ENCODE results near the gene GNPDA1.

The GNPDA1 gene

DNA sequence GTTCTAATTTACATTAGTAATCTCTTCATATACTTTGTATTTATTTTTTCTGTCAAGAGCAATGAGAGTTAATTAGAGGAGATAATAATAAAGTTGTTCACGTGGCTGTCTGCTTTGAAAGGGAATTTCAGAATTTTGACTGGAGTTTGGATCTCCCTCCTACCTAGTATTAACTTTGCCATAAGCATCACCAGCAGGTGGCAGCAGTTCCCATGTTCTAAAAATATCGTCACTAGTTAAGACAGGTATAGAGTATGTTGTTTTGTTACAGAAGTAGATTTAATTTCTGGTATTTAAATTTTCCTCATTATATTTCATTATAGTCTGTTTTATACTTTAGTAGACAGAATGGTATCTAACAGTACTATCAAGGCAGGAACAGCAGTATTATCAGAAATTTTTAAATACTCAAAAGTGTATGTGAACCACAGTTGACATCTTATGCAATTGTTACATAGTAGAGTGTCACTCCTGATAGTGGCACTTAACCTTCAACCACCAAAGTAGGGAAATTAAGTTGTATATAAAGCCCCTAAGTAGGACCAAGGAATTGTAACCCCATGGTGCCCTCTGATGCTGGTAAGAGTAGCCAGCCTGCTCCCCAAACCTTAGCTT, 20.4 kb downstream of the GNPDA1 start:
- peak; percentile 84 for DNase-seq (ENCODE audit: low read depth)

DNA sequence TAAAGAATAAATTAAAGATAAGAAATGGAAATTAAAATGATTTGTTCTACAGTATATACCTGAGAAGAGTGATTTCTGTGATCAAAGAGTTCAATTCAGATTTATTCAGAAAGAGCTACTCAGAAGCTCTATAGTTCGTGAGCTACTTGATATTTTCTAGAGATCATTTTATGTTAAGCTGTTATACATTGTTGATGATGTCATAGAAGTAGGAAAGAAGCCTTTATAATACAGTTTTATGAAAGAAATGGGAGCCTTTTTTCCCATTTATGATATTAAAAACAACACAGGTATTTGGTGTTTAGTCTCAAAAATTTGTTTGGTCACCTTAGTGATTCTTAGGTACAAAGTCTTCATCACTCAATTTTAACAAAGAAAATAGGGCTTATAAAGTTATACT, 23.1 kb downstream of the GNPDA1 start:
- DNase-seq (ENCODE audit: low read depth) = no peak

DNA sequence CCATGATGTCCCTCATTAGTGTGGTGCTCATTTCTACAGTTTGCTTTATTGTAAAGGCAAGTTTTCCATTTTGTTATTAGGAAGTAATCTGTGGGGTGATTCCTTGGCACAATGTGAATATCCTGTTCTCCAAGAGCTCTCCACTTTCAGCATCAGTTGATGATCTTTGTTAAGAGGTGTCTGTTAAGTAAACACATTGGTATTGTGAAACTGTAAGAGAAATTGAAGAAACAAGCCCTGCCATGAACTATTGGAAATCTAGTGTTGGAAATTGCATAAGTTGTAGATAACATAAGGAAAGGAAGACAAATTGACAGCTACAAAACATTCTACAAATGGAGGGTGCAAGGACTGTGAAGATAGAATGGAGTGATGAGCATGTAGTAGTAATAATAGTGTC, 26.8 kb downstream of the GNPDA1 start:
- DNase-seq (ENCODE audit: low read depth) = no peak

DNA sequence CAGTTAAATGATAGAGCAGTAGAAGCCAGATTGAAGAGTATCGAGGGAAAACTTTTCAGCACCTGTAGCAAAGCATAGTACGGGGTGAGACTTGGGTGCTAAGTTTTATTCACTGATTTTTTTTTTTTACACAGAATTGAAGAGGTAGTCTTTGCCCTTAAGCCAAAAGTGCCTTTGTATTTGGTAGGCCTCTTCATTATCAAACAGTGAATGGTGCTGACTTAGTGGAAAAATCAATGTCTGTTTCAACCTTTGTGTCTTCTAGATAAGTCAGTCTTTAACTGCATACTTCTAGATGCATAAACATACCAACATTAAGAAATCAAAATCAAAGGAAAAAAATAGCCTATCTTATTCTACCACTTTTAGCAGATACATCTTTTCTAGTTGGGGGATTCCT, 30.2 kb downstream of the GNPDA1 start:
- no peak for DNase-seq (ENCODE audit: low read depth)

DNA sequence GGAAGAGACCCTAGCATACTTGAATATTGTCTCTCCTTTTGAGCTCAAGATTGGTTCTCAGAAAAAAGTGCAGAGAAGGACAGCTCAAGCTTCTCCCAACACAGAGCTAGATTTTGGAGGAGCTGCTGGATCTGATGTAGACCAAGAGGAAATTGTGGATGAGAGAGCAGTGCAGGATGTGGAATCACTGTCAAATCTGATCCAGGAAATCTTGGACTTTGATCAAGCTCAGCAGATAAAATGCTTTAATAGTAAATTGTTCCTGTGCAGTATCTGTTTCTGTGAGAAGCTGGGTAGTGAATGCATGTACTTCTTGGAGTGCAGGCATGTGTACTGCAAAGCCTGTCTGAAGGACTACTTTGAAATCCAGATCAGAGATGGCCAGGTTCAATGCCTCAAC, 34.4 kb downstream of the GNPDA1 start:
- no peak for DNase-seq (ENCODE audit: low read depth)

DNA sequence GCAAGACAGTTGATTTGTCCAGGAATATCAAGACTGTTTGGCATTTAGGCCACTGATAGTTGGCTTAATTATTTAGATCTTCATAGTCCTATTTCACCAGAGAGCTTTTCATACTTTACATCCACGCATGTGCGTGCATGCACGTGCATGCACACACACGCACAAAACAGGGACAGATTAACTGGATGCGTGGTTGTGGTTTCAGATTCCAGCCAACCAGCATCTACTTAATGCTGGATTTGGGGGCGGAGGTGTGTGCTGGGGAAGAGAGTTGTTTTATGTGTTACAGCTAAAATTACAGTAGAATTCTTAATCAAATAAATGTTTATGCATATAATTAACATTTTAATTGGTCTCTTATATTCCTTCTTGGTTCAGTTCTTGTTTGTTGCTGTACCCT, 36.7 kb downstream of the GNPDA1 start:
- DNase-seq (ENCODE audit: low read depth) = no peak

DNA sequence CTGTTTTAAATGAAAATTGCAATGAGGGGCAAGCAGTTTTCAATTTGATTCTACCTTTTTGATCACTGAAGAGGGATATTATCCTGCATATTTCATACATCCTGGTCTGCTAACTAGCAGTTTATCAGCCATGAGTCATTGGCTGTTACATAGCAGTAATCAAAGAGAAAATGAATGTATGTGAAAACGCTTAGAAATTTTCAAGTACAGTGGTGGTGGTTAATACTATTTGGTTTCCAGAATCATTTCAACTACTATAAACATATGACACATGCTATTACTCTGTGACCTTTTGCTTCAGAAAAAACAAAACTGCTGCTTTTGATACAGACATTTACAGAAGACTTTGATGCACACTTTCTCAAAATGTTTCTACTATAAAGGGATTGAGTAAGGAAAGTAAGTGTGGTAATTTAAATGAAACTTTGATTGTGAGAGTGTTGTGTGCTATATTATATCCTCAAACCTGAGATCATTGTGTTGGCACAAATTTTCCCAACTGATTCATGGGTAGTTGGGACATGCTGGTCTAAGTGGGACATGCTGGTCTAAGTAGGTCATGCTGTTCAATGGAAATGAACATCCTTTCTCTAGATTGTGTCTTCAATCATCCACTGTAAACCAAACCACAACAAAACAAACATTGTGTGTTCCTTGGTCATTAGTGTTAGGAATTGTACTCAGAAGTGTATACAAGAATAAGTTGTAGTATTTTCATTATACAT, 38.8 kb downstream of the GNPDA1 start:
- DNase-seq (ENCODE audit: low read depth) = no peak

DNA sequence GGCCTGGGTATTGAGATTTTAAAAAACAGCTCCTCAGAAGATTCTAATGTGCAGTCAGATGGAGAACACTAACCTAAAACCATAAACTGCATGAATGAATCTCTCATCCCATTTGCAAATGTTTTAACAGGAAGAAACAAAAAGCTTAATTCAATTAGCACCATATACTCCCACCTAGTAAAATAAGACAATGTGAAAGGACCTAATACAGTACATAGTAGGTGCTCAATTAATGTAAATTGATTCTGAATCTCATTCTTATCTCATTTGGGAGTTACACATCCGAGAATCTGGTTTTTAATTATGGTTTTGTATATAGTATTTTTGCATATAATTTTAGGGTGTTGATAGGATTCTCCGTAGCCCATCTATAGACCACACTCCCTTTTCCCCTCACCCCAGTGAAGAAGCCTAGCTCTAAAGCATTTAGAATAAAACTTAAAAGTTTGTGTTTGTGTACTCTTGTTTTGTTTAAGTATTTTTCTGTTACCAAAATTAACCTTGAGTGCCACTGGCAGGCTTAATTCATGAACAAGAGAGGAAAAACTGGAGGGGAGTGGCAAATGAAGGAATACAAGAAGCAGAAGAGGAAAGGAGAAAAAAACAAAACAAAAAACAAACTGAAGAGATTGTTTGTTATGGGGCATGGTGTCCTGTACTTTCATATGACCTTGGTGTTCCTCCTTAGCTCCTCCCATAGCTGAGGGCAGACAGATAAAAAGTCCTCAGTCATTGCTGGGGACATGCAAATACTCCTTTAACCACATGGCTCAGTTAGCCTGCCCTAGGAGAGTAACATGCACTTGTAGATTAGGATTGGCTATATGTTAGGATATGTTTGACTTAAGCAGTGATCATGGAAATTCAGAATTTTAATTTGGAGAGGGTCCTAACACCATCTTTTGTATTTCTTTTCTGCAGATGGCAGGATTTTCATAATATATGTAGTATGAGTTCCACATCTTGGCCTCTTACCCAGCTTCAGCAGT, 42.8 kb downstream of the GNPDA1 start:
- no peak for DNase-seq (ENCODE audit: low read depth)

DNA sequence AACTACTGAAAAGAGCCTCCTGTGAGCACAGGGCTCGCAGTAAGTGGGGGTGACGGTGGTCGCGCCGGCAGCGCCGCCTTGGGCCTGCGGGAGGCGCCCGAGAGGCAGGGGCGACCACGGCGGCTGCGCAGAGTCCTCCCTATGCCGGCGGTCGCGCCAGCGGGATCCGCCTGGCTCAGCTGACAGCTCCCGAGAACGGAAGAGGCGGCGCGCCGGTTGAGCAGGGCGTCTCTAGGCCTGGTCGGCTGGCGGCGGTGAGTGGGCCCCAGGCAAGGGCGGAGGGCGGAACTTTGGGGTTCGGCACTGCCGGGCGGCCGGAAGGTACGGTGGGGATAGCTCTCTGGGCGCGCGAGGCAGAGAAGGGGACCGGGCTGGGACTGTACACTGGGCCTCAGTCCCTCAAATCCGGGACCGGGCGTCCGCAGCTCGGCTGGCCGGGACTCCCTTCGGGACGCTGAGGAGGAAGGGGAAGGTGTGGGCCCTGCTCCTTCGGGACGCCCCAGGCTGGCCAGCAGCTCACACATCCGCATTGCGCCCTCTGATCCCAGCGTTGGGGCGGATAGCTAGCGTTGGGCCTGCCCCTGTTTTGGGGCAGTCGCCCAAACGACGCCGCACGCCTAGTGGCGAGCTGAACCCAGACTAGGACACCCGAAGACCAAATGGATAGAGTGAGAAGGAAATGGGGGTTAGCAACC, 43.8 kb downstream of the GNPDA1 start, which contains the start of gene RNF14:
Gene RNF14 (plus strand): TSS at position 192 of the 695 bp plus-strand sequence. CDS start 4,484 bp downstream, outside the sequence.
- DNase-seq (ENCODE audit: low read depth) = peak; percentile 87

DNA sequence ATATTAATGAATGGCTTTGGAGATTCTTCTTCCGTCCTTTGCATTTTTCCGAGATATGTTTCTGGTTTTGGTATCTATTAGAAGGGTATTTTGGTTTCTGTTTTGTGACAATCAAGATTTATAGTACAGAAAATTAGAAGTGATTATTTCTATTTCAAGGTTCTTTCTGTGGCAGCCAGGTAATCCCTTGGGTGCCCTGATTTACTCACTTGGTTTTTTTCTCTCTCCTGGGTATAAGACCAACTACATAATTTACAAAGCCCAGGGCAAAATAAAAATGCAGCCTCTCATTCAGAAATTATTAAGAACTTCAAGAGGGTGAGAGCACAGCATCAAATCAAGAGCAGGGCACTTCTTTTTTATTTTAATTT, 45.9 kb downstream of the GNPDA1 start:
- no peak for DNase-seq (ENCODE audit: low read depth)

DNA sequence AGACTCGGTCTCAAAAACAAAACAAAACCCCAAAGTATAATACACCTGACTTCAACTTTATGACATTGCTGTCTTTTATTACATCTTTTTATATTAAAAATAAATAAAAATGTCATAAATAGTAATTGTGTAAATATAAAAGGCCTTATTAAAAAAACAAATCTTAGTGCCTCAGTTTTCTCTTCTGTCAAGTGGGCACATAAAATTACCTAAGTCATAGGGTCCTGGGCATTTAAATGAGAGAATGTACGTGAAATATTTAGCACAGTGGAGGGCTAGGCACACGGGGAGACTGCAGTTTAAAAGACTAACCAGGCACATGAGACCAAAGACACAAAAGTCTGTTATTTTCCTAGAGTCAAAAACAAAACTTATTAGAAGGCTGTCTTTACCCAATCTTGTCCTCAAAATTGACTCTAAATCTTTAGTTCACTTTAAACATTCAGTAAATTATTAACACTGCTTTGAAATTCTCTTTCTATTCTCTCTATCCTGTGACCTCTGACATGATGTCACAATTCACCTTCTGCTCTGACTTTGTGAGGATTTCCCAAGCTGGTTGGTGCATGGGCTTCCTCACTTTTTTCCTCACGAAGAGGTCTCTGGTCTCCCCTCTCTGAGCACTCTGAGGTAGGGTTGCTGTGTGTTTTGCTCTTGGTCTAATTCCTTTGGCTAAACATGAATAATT, 46.4 kb downstream of the GNPDA1 start:
- DNase-seq (ENCODE audit: low read depth) = no peak

DNA sequence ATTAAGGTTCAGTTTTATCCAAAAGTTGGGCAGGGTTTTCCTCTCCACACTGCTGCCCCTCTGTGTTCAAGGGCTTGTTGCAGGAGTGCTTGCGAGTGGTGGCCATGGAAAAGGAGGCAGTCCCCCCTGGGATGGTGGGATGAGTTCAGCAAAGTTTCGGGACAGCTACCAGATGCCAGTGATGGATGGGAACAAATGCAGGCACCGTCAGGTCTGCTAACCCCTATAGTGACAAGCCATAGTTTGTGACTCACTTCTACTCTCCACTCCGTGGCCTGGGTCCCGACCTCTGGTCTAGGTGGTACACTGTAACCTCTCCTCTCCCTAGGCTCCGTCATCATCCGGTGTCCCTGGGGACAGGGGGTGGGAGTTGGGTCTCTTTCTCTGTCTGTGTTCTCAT, 47.8 kb downstream of the GNPDA1 start:
- DNase-seq (ENCODE audit: low read depth) = no peak

DNA sequence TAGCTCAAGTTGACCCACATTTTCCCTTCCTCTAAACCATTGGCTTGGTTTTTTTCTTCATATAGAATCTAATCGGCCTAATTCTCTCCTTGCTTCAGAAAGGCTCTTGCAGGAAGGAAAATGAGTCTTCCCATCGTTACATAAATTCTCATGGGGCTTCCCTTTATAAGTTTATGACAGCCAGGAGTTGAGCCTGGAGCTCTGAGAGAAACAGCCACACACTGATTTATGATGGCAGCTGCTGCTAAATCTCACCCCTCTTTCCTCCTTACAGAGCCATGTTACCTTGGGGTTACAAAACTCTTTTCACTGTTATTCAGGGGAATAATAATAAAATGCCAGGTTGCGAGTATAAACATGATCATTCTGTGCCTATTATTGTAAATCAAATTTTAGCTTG, 49.1 kb downstream of the GNPDA1 start:
- DNase-seq (ENCODE audit: low read depth) = no peak

DNA sequence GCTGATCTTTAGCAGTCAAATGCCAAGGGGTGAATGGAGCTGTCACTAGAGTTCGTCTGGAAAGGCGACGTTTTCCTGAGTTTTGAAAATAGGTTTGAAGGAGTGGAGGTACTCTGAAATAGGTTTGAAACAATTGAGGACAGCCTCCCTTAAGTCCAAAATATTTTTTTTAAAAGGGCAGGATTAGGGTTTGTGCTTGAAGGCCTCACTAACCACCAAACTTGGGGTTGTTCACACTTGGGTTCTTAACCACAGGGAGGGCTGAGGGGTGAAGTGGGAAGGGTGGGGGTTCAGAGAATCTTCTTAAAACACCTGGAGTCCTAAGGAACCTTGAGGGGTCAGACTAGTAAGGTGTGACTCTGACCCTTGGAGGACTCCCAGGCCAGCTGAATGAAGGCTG, 51.4 kb downstream of the GNPDA1 start:
- no peak for DNase-seq (ENCODE audit: low read depth)

DNA sequence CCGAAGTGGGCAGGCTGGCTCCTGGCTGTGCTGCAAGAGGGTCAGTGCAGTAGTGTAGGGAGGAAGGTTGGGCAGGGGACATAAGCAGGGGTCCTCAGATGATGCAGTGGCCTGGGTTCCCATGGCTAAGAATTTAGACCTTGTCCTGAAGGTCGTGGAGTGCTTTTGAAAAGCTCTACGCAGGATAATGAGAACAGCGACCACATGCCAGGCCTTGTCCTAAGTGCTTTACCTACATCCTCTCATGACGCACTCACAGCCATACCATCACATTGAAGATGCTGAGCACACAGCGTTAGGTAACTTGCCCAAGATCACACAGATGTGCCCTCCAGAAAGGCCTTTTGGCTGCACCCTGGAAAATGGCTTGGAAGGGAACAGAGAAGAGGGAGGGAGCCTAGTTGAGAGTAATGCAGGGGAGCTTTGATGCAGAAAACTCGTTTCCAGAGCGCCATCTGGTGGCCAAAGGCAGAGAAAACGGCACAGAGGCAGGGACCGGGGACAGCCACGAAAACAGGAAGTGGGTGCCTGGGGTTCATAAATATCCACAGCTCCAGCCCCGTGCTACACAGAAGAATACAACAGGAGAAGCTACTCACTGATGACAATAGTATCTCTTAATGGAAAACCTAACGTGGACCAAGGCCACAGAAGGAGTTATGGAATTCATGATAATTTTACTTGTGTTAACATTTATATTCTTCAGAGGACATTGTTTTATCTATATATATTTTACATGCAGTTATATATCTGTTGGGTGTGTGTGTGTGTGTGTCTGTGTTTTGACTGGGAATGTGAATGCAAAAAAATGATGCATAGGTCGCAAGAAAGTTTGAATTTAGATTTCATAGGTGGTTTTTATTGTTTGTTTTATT, 52.1 kb downstream of the GNPDA1 start:
- DNase-seq (ENCODE audit: low read depth) = peak; percentile 92

DNA sequence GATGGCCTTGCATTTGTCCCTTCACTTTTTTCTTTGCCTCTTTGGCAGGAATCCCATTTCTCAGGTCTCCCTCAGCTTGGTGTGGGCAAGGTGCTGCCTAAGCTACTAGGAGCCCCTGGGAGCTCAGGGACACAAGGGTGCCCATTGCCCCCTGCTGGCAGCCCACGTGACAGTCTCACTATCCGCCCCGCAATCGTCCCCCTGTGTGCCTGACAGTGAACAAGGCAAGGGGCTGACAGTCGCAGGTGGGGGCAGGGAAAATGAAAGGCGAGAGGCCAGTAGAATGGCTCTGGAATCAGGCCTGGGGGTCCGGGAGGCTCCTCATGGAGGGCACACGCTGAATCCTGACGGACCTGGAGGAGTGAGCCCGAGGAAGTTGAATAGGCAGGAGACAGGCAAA, 52.8 kb downstream of the GNPDA1 start:
- no peak for DNase-seq (ENCODE audit: low read depth)

DNA sequence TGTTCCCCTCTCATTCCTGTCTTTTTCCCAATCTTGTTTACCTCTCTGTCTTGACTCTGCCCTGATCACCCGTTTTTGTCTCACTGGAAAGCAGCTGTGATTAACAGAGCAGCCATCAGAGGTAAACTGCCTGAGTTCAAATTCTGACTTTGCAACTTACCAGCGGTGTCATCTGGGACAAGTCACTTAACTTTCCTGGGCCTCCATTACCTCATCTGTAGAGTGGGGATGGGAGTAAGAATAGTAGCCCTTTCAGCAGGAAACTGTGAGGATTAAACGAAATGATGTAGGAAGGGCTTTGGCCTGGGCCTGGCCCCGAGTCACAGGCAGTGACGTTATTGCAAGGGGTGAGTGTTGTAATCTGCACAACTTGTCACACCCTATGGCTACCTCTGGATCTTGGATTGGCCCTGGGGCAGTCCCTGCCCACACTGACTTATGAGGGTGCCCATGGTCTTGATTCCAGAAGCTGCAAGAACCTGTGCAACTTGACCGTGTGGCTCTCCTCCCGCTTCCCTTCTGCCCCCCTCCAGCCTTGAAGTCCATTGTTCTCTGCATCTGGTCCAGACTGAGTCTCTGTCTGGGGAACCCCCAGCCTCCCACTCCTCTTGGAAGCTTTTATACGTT, 54.2 kb downstream of the GNPDA1 start:
- DNase-seq (ENCODE audit: low read depth) = no peak

DNA sequence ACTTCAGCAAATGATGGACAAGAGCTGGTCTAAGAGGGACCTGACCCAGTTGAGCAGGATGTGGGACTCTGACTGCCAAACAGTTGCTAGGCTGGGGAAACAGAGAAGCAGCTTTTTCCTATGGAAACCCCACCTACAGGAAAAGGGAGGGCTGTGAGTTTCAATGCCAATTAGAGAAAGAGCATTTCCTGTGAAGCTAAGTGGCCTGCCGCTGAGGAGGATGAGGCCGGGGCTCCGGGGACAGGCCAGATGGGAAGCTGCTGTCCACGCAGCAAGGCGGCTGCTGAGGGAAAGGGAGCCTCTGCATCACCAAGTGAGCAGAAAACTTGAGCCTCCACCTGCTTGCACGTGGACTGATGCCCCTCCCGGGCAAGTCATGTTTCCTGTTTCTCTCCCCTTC, 54.7 kb downstream of the GNPDA1 start, which contains the start of gene PCDH12:
Gene PCDH12 (minus strand): TSS at position 90 of the 400 bp plus-strand sequence. CDS start 351 bp downstream, outside the sequence.
- no peak for DNase-seq (ENCODE audit: low read depth)

DNA sequence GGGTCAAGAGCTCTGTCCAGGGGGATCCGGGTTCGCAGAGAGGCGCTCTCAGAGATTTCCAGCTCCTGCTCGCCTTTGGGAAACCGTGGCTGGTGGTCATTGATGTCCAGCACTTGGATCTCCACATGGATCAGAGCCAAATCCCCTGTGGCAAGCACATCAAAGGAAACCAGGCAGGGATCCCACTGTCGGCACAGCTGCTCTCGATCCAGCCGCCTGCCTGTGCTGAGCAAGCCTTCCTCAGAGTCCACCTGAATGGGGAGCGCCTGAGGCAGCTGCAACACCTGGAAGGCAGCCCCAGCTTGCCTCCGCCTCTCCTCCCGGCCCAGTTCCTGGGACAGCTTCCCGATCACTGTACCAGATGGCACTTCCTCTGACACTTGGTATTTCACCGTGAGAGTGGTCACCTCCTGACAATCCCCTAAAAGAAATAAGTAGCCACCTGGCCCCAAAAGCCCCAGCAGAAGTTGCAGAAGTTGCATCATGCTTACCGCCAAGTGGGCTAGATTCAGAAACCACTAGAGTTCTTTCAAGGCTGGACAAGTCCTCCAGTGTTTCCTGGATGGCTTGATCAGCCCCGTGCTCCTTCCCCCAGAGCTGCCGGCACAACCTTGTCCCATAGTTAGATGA, 55.3 kb downstream of the GNPDA1 start:
- DNase-seq (ENCODE audit: low read depth) = no peak

Measured in activated T-cell treated with anti-CD3 and anti-CD28 coated beads for 1 hour (primary cell).